Measurements from ENCODE around the gene SV2B.

DNA sequence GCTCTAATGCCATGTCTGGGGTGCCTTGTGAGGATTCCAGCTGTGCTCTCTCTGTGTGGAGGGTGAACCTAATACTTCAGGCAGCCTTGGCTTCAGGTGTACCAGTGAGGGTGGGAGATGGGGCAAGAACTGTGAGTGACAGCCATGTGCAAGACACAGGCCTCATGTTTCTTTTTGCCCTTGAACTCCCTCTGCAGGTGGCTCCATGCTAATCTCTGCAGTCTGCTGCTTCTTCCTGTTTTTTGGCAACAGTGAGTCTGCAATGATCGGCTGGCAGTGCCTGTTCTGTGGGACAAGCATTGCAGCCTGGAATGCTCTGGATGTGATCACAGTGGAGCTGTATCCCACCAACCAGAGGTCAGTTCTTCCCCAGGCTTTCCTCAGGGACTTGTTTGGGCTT, 189.3 kb downstream of the SV2B start:
- TF ChIP-seq, protein P1, sequence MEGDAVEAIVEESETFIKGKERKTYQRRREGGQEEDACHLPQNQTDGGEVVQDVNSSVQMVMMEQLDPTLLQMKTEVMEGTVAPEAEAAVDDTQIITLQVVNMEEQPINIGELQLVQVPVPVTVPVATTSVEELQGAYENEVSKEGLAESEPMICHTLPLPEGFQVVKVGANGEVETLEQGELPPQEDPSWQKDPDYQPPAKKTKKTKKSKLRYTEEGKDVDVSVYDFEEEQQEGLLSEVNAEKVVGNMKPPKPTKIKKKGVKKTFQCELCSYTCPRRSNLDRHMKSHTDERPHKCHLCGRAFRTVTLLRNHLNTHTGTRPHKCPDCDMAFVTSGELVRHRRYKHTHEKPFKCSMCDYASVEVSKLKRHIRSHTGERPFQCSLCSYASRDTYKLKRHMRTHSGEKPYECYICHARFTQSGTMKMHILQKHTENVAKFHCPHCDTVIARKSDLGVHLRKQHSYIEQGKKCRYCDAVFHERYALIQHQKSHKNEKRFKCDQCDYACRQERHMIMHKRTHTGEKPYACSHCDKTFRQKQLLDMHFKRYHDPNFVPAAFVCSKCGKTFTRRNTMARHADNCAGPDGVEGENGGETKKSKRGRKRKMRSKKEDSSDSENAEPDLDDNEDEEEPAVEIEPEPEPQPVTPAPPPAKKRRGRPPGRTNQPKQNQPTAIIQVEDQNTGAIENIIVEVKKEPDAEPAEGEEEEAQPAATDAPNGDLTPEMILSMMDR (IDR thresholded peaks at IDR 0.05), result no peak
- TF ChIP-seq POLR2A (IDR thresholded peaks at IDR 0.05), result no peak
